HG03045 (cell line): ENCODE measurements around the gene HOXC9.

Source experiments
- ATAC-seq: cut with Tn5 transposase; IDR thresholded peaks from one replicate; pipeline ENCODE4 v1.9.1; 2021; ENCODE audit warnings: mild to moderate bottlenecking, moderate library complexity; ENCODE audit not compliant: unreplicated experiment

HOXC9 gene

GRCh38 chr12:54000116-54001114, at the start of gene HOXC9:
Gene HOXC9 (plus strand): TSS chr12:54000161. CDS start chr12:54000189, 28 bp downstream.
- ATAC-seq, result no peak

- ATAC-seq, result no peak
These were observed 49.6 kb upstream of the HOXC9 start for GRCh38 chr12:53950437-53950773.

- ATAC-seq, result no peak
These were observed 49.0 kb upstream of the HOXC9 start for GRCh38 chr12:53950789-53951576.

- ATAC-seq, result no peak
These were observed 48.2 kb upstream of the HOXC9 start for GRCh38 chr12:53951577-53952334.

GRCh38 chr12:53952335-53952694, 47.6 kb upstream of the HOXC9 start:
- no peak for ATAC-seq

GRCh38 chr12:53952871-53953734, 46.9 kb upstream of the HOXC9 start:
- no peak for ATAC-seq

GRCh38 chr12:53953831-53954693, 45.9 kb upstream of the HOXC9 start:
- no peak for ATAC-seq

- ATAC-seq, result no peak
These were observed 45.3 kb upstream of the HOXC9 start, which contains the start of gene HOXC12 for GRCh38 chr12:53954694-53955035. Gene HOXC12 (plus strand): TSS chr12:53954903. CDS start chr12:53954930, 27 bp downstream.

- no peak for ATAC-seq
These were observed 44.8 kb upstream of the HOXC9 start for GRCh38 chr12:53955036-53955775.

- no peak for ATAC-seq
These were observed 44.1 kb upstream of the HOXC9 start for GRCh38 chr12:53955776-53956250.

GRCh38 chr12:53956251-53956887, 43.6 kb upstream of the HOXC9 start:
- no peak for ATAC-seq

GRCh38 chr12:53956914-53957536, 42.9 kb upstream of the HOXC9 start:
- ATAC-seq, result no peak

GRCh38 chr12:53958128-53958527, 41.8 kb upstream of the HOXC9 start:
- ATAC-seq, result no peak

GRCh38 chr12:53959314-53959713, 40.6 kb upstream of the HOXC9 start:
- no peak for ATAC-seq

GRCh38 chr12:53960187-53961024, 39.6 kb upstream of the HOXC9 start:
- no peak for ATAC-seq

GRCh38 chr12:53961025-53961761, 38.8 kb upstream of the HOXC9 start:
- ATAC-seq, result no peak
